Testis (tissue), 3 donors: ENCODE data around the gene BCKDHB. TPM values are rescaled to one million over a fixed set of nuclear protein-coding genes. Genes with fewer than 3 reads are reported as not detected.

Experiments
- DNase-seq: peaks from one replicate; pipeline ENCODE4 v3.0.0-alpha.2; 2019
- H3K27ac ChIP-seq, 2 donors: fragments of 200-600 bp; sonication (generic); one replicate each; pipeline ENCODE4 v1.5.1; 2019
- H3K27me3 ChIP-seq: fragments of 200-600 bp; sonication (generic); one replicate; pipeline ENCODE4 v1.5.1; 2019
- H3K36me3 ChIP-seq: fragments of 200-600 bp; sonication (generic); one replicate; pipeline ENCODE4 v1.5.1; 2017; ENCODE audit warnings: low read depth; ENCODE audit errors: missing control alignments
- H3K4me1 ChIP-seq: fragments of 200-600 bp; sonication (generic); one replicate; pipeline ENCODE4 v1.5.1; 2019
- H3K4me3 ChIP-seq, 2 donors: fragments of 200-600 bp; sonication (generic); one replicate each; pipeline ENCODE4 v1.5.1; 2017 to 2019
- H3K9me3 ChIP-seq: fragments of 200-600 bp; sonication (generic); one replicate; pipeline ENCODE4 v1.5.1; 2017
- POLR2A ChIP-seq: fragments of 450-650 bp; IDR thresholded peaks from one replicate; pipeline ENCODE4 v1.6.1; 2017; ENCODE audit warnings: antibody characterized with exemption, mild to moderate bottlenecking, moderate library complexity
- WGBS, 2 donors: methylation state at CpG; one replicate each; pipeline ENCODE4 v1.1.5; 2018; 5-methylcytosine and 5-hydroxymethylcytosine counted together
- intact Hi-C: fragments of 100-400 bp; cut with DNase I; formaldehyde crosslinking; loops from one replicate; pipeline ENCODE4 v1.15.1; 2023; ENCODE audit warnings: low total_unique reads
- polyA plus RNA-seq: library from polyadenylated mRNA; stranded (reverse); fragments of 350-450 nt; fragmentation: Illumina TruSeq; extraction: RNeasy Lipid Tissue Mini Kit (QIAGEN cat#74804); gene quantifications from one replicate; pipeline ENCODE4 v1.2.3, GENCODE V29; 2014; ENCODE audit warnings: low read depth, low replicate concordance; ENCODE audit not compliant: insufficient read depth
- total RNA-seq, 2 donors: library from RNA; depleted of rRNA; stranded (reverse); fragments of >200 nt; gene quantifications; one replicate each; pipeline ENCODE4 v1.2.3, GENCODE V29; 2016
- TF ChIP-seq, protein P1 (sequence below), 3 experiments: fragments of 450-650 bp in 2 of 3; fragments of 200-600 bp in 1 of 3; sonication (generic) in 1 of 3; IDR thresholded peaks; one replicate each; pipeline ENCODE4 v1.5.1; 2016 to 2019; ENCODE audit warnings: antibody characterized with exemption in 3 of 3, mild to moderate bottlenecking in 2 of 3, moderate library complexity in 1 of 3

BCKDHB gene
- total and polyA plus RNA-seq, 3 donors from 2014 or later = 22.6 to 29.0 (median 23.3) TPM

DNA sequence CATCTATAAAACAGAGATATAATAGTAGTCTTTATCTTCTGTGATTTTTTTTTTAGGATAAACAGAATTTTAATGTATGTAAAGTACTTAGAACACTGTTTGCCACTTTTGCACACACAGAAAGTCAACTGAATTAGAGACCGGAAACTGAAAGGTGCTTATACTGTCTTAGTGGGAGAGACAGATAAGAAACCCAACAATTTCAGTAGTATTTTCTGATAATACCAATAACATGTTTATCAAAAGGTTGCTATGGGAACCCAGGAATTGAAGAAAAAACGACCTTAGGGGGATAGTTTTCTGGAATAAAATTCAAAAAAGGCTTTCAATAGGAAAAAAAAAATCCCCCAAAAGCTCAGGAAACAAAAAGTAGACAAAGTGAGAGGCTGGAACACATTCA lies 138.6 kb downstream of the BCKDHB start:
- Histone ChIP-seq H3K27ac (no peak overlapping the region), H3K9me3 (no peaks in the 10 kb centered on the region), H3K27me3 (no peaks in the 10 kb centered on the region), H3K4me3 (no peak overlapping the region), H3K36me3 (no peaks in the 10 kb centered on the region), H3K4me1 (peaks cover 10% of the 10 kb centered on the region)
- no peak for TF ChIP-seq POLR2A
- TF ChIP-seq, protein P1, sequence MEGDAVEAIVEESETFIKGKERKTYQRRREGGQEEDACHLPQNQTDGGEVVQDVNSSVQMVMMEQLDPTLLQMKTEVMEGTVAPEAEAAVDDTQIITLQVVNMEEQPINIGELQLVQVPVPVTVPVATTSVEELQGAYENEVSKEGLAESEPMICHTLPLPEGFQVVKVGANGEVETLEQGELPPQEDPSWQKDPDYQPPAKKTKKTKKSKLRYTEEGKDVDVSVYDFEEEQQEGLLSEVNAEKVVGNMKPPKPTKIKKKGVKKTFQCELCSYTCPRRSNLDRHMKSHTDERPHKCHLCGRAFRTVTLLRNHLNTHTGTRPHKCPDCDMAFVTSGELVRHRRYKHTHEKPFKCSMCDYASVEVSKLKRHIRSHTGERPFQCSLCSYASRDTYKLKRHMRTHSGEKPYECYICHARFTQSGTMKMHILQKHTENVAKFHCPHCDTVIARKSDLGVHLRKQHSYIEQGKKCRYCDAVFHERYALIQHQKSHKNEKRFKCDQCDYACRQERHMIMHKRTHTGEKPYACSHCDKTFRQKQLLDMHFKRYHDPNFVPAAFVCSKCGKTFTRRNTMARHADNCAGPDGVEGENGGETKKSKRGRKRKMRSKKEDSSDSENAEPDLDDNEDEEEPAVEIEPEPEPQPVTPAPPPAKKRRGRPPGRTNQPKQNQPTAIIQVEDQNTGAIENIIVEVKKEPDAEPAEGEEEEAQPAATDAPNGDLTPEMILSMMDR (IDR thresholded peaks at IDR 0.05) = no peak
- 59 to 62% methylated on average over 2 of the region's 2 CpGs for WGBS, 2 donors
- DNase-seq = no peak
- intact Hi-C loops = no loop called here

DNA sequence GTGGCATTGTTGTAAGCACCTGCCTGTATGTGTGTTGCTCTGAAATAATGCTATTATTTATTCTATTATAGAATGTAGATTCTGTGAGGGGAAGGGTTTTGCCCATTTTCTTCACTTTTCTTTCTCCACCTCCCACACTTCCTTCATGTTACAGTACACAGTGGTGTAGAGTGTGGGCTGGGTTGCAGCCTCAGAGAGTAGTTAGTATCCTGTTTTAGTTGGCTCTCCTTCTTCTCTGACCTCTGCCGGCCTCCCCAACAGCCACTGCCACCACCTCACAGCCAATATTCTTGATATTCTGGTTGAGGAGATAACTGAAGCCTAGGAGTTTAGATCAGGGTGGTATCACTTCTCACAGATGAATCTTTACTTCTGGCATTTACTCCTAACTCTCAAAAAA lies 143.4 kb downstream of the BCKDHB start:
- H3K27me3 ChIP-seq = no peaks in the 10 kb centered on the region
- H3K36me3 ChIP-seq = no peaks in the 10 kb centered on the region
- no peak for TF ChIP-seq POLR2A
- TF ChIP-seq, protein P1 (IDR thresholded peaks at IDR 0.05) = no peak
- H3K4me1 ChIP-seq = peaks cover 15% of the 10 kb centered on the region
- DNase-seq = no peak
- H3K9me3 ChIP-seq = no peaks in the 10 kb centered on the region
- no peak overlapping the region for H3K4me3 ChIP-seq
- WGBS, 2 donors = 23 to 26% methylated on average over 1 of the region's 1 CpG
- intact Hi-C loops = no loop called here
- H3K27ac ChIP-seq = no peak overlapping the region

DNA sequence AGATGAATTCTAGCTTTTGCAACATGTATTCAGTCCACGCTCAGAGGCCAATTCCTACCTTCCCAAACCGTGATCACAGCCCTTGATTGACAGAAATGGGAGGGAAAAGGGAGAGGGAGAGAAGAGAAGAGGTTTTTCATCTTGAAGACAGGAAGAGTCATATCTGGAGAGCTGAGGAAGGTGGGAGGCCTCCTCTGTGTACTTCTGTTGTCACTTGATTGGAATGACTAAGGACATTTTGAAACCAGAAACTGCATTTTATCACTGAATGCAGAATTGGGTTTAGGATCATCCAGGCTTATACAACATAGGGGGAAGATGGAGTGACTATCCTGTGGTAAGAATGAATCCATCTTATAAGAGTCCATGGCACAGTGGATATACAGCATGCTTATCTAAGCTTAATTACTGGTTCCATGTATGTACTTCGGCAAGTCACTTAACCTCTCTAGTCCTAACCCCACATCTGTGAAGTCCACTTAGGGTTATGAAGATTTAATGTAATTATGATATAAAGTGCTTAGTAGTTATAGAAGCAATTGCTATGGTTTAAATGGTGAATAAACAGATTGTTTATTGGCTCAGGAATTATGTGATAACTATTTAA lies 144.0 kb downstream of the BCKDHB start:
- WGBS, 2 donors = 82 to 89% methylated on average over 3 of the region's 3 CpGs
- Histone ChIP-seq H3K4me3 (no peak overlapping the region), H3K27me3 (no peaks in the 10 kb centered on the region), H3K27ac (no peak overlapping the region), H3K4me1 (peaks cover 15% of the 10 kb centered on the region), H3K36me3 (no peaks in the 10 kb centered on the region), H3K9me3 (no peaks in the 10 kb centered on the region)
- TF ChIP-seq, protein P1 (IDR thresholded peaks at IDR 0.05) = no peak
- TF ChIP-seq POLR2A = no peak
- no peak for DNase-seq
- intact Hi-C loops = no loop called here

DNA sequence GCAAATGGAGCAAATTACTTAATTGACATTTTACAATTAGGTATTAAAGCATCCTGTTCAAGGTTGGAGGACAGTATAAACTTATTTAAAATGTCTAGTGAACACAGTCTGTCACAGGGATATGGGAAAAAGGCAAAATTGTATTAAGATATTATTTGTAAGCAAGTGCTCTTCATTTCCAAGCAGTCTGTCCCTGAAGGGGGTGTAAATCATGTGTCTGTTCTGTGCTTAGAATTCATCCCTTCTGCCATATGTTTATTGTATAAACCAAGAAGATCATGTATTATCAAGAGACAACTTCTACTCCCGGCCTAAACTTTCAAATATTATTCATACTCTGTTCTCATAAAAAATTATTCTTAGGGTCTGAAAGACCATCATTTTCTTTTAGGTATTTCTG lies 144.8 kb downstream of the BCKDHB start:
- no peaks in the 10 kb centered on the region for H3K27me3 ChIP-seq
- H3K4me3 ChIP-seq = no peak overlapping the region
- no peak for TF ChIP-seq POLR2A
- TF ChIP-seq, protein P1 (IDR thresholded peaks at IDR 0.05) = no peak
- no peaks in the 10 kb centered on the region for H3K9me3 ChIP-seq
- H3K4me1 ChIP-seq = peaks cover 15% of the 10 kb centered on the region
- 85 to 93% methylated on average over 1 of the region's 1 CpG for WGBS, 2 donors
- DNase-seq = no peak
- intact Hi-C loops = no loop called here
- H3K27ac ChIP-seq = no peak overlapping the region
- no peaks in the 10 kb centered on the region for H3K36me3 ChIP-seq

DNA sequence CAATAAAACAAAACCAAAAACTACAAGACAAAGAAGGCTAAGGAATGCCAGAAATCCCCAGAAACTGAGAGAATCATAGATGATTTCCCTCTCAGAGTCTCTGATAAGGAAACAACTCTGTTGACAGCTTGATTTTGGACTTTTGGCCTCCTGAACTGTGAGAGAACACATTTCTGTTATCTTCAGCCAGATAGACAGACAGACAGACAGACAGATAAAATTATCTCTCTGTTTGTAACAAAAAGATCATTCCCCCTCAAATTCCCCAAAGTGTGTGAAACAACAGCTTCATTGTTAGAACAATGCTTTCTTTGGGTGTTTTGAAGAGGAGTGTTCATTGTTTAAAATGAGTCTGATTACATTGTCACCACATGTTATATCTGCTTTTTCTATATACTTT lies 148.2 kb downstream of the BCKDHB start:
- TF ChIP-seq POLR2A = no peak
- Histone ChIP-seq H3K36me3 (no peaks in the 10 kb centered on the region), H3K27me3 (no peaks in the 10 kb centered on the region), H3K4me1 (peaks cover 7% of the 10 kb centered on the region), H3K4me3 (no peak overlapping the region), H3K27ac (no peak overlapping the region), H3K9me3 (no peaks in the 10 kb centered on the region)
- DNase-seq = no peak
- intact Hi-C loops = no loop called here
